SKM-1 (cell line): ENCODE results near the gene MEG3.

Experiments
- DNase-seq: peaks from one replicate; lab custom pipeline; 2025; ENCODE audit not compliant: unreplicated experiment; lab: John Stamatoyannopoulos, UW

The MEG3 gene

GRCh38 chr14:100893228-100893601, 67.3 kb downstream of the MEG3 start:
- DNase-seq = no peak

GRCh38 chr14:100893760-100894159, 67.8 kb downstream of the MEG3 start:
- DNase-seq = no peak

- DNase-seq = no peak
Measured at GRCh38 chr14:100894416-100894815, 68.5 kb downstream of the MEG3 start.

- DNase-seq = no peak
Measured at GRCh38 chr14:100895411-100895810, 69.5 kb downstream of the MEG3 start.

GRCh38 chr14:100896369-100897060, 70.6 kb downstream of the MEG3 start:
- DNase-seq = no peak

GRCh38 chr14:100898465-100898864, 72.5 kb downstream of the MEG3 start:
- no peak for DNase-seq

- DNase-seq = no peak
Measured at GRCh38 chr14:100898935-100899883, 73.3 kb downstream of the MEG3 start.

GRCh38 chr14:100899884-100900771, 74.2 kb downstream of the MEG3 start:
- DNase-seq = no peak

GRCh38 chr14:100900837-100901390, 75.0 kb downstream of the MEG3 start:
- no peak for DNase-seq

GRCh38 chr14:100901391-100902183, 75.7 kb downstream of the MEG3 start:
- DNase-seq = no peak

GRCh38 chr14:100902295-100903133, 76.6 kb downstream of the MEG3 start:
- DNase-seq = no peak

- DNase-seq = no peak
Measured at GRCh38 chr14:100903134-100903468, 77.2 kb downstream of the MEG3 start.

GRCh38 chr14:100903672-100904185, 77.8 kb downstream of the MEG3 start, which contains the start of gene RTL1:
Gene RTL1, minus strand, starts transcription at chr14:100903722. Its CDS starts 18,934 bp downstream, at chr14:100884788.
- no peak for DNase-seq

GRCh38 chr14:100904307-100905087, 78.6 kb downstream of the MEG3 start:
- DNase-seq = no peak

GRCh38 chr14:100905166-100905565, 79.2 kb downstream of the MEG3 start:
- DNase-seq = no peak

GRCh38 chr14:100906420-100906819, 80.5 kb downstream of the MEG3 start:
- no peak for DNase-seq

GRCh38 chr14:100907240-100907639, 81.3 kb downstream of the MEG3 start:
- no peak for DNase-seq

- no peak for DNase-seq
Measured at GRCh38 chr14:100909439-100909838, 83.5 kb downstream of the MEG3 start.
